KOPT-K1 (cell line): ENCODE data around the gene KIAA0232.
"Not testable (repeated sequence)": the region's sequence is repeated elsewhere in the genome, so short reads cannot be mapped to it uniquely, and the experiment has no call there.

Source experiments
- H3K27ac ChIP-seq: fragments of 200-600 bp; sonication (generic); 2 replicates; pipeline ENCODE4 v1.5.1; 2016; ENCODE audit warnings: antibody characterized with exemption, mild to moderate bottlenecking, low read depth, low read length; ENCODE audit not compliant: poor library complexity, severe bottlenecking
- H3K36me3 ChIP-seq: fragments of 200-600 bp; sonication (generic); 2 replicates; pipeline ENCODE4 v1.5.1; 2017; ENCODE audit warnings: antibody characterized with exemption, mild to moderate bottlenecking, low read length, moderate library complexity; ENCODE audit not compliant: insufficient read depth
- H3K9me3 ChIP-seq: fragments of 200-600 bp; sonication (generic); 2 replicates; pipeline ENCODE4 v1.5.1; 2017; ENCODE audit warnings: antibody characterized with exemption, low read length, mild to moderate bottlenecking; ENCODE audit not compliant: insufficient read depth, poor library complexity, severe bottlenecking

The KIAA0232 gene

DNA sequence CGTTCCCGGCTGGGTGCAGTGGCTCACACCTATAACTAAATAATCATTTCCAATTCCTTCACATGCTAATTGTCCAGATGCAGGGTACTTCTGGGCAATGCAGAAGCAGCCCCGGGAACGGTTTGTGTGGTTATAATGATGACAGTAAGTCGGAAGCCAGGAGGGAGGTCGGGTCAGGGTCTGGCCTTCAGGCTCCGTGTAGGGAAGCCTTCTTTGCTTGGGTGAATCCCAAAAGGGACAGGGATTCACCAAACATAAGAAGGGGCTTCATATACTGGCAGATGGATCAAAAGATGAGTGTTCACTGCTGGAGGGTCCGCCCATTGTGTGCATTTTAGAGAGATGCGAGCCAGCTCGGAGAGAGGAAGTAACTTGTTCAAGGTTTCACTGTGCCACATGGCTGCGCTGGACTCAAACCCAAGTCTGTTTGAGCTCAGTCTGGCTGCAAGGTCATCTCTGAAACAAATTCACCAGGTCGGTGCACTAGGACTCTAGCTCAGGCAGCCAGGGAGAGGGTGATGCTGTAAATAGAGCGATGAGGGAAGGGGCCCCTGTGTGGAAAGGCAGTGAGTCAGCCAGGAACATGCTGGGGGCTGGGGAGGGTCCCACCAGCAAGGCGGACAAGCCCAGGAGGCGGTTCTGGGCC, 4.8 kb upstream of the KIAA0232 start:
- Histone ChIP-seq H3K27ac (peak overlapping the region; percentile 33), H3K36me3 (no peaks in the 10 kb centered on the region), H3K9me3 (no peaks in the 10 kb centered on the region)

DNA sequence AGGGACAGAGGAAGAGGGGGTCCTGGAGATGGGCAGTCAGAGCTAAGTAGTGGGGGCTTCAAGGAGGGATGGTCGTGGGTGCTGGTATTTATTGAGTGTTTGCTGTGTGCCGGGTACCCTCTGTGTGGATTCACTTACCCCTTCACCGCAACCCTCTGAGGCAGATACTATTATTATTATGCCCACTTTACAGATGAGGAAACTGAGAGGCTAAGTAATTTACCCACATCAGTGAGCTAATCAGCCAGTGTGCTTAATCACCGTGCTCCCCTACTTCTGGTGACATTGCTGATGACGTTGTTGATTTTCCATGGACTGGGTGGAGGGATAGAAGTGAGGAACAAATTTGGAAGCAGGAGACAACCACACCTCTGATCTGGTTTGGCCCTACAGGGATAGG, 4.1 kb upstream of the KIAA0232 start:
- no peak overlapping the region for H3K27ac ChIP-seq

DNA sequence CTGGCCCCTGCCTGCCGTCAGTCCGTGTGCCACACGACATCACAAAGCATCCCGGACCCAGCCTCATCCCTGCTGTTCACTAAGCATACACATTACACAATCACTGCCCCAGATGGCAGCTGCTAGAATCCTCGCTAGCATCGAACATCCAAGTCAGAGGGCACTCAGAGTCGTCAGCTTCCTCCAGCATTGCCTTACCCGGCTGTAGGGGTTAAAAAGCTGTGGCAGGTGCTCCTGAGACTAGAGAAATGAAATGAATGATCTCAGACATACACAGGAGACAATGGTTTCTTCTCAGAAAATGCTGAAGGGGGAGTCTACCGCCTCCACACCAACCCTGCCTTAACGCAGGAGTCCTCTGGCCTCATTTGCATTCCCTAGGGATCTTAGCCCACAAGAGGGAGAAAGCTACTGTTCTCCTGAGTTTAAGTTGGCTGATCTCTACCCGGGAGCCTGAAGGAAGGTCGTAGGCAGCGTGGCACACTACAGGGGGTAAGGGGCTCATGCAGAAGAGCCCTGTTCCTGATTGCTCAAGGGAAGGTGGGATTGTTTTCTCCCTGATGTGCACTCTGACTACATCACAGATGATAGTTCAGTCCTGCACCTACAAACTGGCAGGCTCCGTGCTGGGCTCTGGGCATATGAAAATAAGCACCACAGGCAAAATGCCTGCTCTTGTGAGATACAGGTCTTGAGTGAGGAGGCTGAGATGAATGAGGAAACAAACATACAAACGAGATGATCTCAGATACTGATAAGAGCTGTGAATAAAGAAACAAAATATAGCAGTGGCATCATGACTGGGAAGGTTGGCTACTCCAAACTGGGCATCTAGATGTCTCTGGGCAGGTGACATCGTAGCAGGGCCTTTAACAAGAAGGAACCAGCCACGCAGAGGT, 2.6 kb upstream of the KIAA0232 start:
- Histone ChIP-seq H3K9me3 (no peaks in the 10 kb centered on the region), H3K27ac (peak overlapping the region; percentile 68), H3K36me3 (no peaks in the 10 kb centered on the region)

More for the DNA sequence above, 4.1 kb upstream of the KIAA0232 start:
- no peaks in the 10 kb centered on the region for H3K9me3 ChIP-seq
- no peaks in the 10 kb centered on the region for H3K36me3 ChIP-seq

DNA sequence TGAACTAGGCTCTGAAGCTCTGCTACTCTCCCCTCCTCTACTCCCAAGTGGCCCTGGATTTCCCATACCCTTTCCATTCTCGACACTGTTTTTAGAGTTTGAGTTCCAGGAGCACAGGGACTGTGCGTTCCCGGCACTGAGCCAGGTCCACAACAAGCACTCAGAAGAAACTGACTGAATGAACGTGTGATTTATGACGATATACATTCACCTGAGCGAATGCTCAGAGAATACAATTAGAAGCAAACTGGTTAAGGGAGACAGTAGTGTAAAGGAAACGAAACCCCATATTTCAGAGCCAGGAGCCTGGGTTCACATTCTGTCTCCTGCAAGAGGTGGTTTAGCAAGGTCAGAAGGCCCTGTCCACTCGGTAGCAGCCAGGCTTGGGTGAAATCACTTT, 1.4 kb upstream of the KIAA0232 start:
- peak overlapping the region; percentile 94 for H3K27ac ChIP-seq
- no peaks in the 10 kb centered on the region for H3K9me3 ChIP-seq
- H3K36me3 ChIP-seq = peaks cover 11% of the 10 kb centered on the region; the same call in 1 of the 2 replicates

DNA sequence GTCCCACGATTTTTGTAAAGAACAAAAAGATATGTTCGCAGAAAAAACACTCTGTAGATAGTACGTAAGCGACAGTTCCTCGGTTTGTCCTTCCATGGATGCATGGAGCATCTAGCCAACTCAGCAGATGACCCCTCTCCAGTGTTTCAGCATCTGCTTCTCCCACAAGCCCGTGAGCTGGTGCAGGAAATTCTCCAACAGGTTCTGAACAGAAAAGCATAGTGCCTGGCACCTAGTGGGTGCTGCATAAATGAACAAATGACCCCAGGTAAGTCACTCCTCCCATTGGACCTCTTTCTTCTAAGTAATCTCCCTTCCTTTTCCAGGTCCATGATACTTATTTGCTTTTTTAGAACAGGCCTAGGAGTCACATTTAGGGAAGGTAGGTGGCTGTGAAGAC, 966 bp upstream of the KIAA0232 start:
- Histone ChIP-seq H3K27ac (peak overlapping the region; percentile 94), H3K9me3 (no peaks in the 10 kb centered on the region), H3K36me3 (peaks cover 14% of the 10 kb centered on the region)

DNA sequence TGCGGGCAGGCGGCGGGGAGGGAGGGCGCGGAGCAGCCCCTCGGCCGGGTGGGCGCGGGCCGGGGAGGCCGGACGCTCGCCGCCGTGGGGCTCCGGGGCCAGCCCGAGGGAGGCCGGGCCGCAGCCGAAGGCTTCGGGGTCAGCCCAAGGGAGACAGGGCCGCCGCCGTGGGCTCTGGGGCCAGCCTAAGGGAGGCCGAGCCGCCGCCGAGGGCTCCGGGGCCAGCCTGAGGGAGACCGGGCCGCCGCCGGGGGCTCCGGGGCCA, 251 bp downstream of the KIAA0232 start:
- peak overlapping the region; percentile 94 for H3K27ac ChIP-seq

DNA sequence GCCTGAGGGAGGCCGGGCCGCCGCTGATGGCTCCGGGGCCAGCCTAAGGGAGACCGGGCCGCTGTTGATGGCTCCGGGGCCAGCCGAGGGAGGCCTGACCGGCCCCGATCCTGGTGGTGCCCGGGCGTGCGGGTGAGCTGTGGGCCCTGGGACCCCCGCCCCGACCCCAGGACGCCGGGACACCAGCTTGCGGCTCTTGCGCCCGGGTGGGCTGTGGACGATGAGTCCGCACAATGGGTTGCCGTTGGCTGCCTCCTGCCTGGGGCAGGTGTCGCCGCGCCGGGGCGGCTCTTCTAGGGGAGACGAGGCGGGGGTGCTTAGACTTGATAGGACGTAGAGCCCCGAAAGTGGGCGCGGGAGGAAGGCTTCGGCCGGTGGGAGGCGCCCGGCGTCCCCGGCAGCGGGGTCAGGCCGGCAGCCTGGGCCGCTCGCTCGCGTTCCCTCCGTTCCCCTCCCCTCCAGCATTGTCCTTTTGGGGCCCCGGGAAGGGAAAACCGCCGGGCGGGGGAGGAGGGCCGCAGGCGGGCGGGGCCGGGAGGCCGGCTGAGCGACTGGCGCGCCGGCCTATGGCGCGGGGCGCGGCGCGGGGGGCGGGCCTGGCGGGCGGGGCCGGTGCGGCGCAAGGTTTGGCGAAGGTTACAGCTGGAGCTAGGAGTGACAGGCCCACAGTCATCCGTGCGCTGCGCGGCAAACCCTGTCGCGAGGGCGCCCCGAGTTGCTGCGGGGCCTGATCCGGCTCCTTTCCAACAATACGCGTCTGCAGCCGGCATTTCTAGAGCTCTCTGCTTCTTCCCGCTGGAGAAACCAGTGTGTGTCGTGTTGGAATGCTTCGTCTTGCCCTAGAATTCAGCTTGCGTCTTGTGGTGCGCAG, 819 bp downstream of the KIAA0232 start:
- Histone ChIP-seq H3K27ac (peak overlapping the region; percentile 94), H3K9me3 (no peaks in the 10 kb centered on the region)

More for the DNA sequence above, 251 bp downstream of the KIAA0232 start:
- H3K36me3 ChIP-seq = peaks cover 27% of the 10 kb centered on the region
- no peaks in the 10 kb centered on the region for H3K9me3 ChIP-seq

DNA sequence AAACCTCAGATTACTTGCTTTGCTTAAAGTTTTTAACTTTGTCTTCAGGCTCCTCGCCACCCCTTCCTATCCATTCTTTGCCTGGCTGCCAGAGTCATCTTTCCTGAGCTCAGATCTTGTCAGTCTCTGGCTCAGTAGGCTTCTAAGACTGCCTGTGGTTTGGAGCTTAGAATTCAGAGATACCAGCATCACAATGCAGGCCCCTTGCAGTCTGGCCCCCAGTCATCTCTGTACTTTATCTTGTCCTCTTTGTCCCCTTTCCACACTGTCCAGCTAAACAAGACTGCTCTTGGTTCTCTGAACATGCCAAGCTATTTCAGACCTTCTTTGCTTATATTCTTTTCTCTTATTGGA, 3.0 kb downstream of the KIAA0232 start:
- H3K27ac ChIP-seq = no peak overlapping the region
- H3K9me3 ChIP-seq = no peaks in the 10 kb centered on the region
- H3K36me3 ChIP-seq = peaks cover 40% of the 10 kb centered on the region

More for the DNA sequence above, 819 bp downstream of the KIAA0232 start:
- peaks cover 32% of the 10 kb centered on the region for H3K36me3 ChIP-seq

DNA sequence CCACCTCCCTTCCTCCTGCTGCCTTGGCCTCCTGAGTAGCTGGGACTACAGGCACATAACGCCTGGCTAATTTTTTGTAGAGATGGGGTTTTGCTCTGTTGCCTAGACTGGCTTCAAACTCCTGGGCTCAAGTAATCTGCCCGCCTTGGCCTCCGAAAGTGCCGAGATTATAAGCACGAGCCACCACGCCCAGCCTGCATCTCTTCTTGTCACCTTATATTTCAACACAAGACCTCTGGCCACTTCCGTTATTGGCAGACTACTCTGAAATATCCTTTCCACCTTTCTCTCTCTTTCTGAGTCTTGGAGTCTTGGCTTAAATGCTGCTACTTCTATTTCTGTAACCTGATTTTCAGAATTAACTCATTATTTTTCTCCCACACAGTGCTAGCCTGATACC, 5.6 kb downstream of the KIAA0232 start:
- H3K27ac ChIP-seq = no peak overlapping the region
- H3K36me3 ChIP-seq = peaks cover 59% of the 10 kb centered on the region
- H3K9me3 ChIP-seq = peaks cover 12% of the 10 kb centered on the region

DNA sequence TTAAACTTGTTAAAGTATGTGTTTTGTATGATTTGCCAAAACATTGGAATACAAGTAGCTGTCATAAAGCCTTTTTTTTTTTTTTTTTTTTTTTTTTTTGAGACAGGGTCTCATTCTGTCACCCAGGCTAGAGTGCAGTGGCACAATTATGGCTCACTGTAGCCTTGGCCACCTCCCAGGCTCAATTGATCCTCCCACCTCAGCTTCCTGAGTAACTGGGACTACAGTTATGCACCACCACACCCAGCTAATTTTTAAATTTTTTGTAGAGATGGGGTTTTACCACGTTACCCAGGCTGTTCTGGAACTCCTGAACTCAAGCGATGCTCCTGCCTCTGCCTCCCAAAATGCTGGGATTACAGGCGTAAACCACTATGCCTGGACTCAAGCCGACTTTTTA, 8.7 kb downstream of the KIAA0232 start:
- H3K27ac ChIP-seq = not testable (repeated sequence)
- H3K36me3 ChIP-seq = peaks cover 55% of the 10 kb centered on the region
- peaks cover 12% of the 10 kb centered on the region for H3K9me3 ChIP-seq

DNA sequence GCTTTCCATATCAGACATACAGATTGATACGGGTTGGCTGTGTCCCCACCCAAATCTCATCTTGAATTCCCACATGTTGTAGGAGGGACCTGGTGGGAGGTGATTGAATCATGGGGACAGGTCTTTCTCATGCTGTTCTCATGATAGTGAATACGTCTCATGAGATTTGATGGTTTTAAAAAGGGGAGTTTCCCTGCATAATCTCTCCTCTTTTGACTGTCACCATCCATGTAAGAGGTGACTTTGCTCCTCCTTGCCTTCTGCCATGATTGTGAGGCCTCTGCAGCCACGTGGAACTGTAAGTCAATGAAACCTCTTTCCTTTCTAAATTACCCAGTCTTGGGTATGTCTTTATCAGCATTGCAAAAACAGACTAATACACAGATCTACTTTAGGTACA, 9.3 kb downstream of the KIAA0232 start:
- H3K27ac ChIP-seq = not testable (repeated sequence)
- Histone ChIP-seq H3K36me3 (peaks cover 52% of the 10 kb centered on the region), H3K9me3 (peaks cover 12% of the 10 kb centered on the region)

DNA sequence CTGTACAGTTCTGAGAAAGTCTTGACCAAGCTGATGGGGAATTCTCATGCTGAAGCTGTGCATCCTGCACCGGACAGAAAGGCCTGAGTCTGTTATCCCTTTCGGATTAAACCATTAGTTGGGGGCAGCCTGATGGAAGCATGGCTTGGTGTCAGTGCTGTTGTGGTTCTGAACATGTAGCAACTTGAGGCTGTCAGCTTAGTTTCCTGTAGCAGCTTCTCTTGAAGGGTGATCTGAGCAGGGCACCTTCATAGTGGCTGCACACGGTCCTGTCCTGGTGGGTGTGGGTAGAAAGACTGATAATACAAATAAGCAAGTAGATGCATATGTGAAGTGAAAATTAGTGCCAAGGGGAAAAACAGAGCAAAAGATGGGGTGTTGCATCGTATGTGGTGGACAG, 11.7 kb downstream of the KIAA0232 start:
- Histone ChIP-seq H3K9me3 (peaks cover 12% of the 10 kb centered on the region), H3K27ac (no peak overlapping the region)

DNA sequence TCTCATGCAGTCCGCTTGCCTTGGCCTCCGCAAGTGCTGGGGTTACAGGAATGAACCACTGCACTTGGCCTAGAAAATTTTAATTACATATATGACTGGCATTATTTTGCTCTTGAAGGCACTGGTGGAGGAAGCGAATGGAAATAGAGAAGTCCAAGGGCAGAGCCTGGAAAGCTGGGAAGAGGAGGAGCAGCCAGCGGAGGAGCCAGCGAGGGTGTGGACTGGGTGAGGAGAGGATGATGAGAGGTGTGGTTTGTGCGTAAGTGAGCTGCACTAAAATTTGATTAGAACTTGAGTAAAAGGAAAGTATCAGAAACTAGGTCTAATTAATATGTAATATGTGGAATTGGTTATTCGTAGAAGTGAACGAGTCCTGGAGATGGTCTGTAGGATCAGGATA, 13.3 kb downstream of the KIAA0232 start:
- H3K27ac ChIP-seq = no peak overlapping the region
- H3K9me3 ChIP-seq = peaks cover 12% of the 10 kb centered on the region
- H3K36me3 ChIP-seq = peaks cover 41% of the 10 kb centered on the region

More for the DNA sequence above, 11.7 kb downstream of the KIAA0232 start:
- H3K36me3 ChIP-seq = peaks cover 39% of the 10 kb centered on the region

DNA sequence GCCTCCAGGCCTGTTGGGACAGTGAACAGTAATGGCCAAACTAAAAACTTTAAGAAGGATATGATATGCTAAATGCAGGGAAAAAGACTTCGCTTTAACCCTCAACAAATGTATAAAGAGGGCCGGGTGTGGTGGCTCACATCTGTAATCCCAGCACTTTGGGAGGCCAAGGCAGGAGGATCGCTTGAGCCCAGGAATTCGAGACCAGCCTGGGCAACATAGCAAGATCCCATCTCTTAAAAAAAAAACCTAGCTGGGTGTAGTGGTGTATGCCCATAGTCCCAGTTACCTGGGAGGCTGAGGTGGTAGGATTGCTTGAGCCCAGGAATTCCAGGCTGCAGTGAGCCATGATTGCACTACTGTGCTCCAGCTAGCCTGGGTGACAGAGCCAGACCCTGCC, 14.8 kb downstream of the KIAA0232 start:
- H3K9me3 ChIP-seq, H3K27ac ChIP-seq: not testable (repeated sequence)
- H3K36me3 ChIP-seq = peaks cover 26% of the 10 kb centered on the region

DNA sequence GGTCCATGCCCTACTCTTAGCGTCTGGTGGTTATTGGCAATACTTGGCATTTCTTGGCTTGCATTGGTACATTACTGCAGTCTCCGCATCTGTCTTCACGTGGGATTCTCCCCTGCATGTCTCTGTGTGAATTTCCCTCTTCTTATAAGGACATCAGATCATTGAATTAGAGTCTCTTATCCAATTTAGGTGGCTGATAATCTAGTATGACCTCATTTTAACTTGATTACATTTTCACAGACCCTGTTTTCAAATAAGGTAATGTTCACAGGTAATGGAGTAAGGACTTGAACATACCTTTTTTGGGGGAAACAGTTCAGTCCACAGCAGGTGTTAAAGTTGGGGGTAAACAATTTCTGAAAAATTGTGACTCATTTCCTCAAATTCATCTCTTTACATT, 16.6 kb downstream of the KIAA0232 start:
- Histone ChIP-seq H3K36me3 (peaks cover 24% of the 10 kb centered on the region), H3K27ac (no peak overlapping the region), H3K9me3 (no peaks in the 10 kb centered on the region)
